SK-N-SH treated with all-trans-retinoic acid at 6 μM for 48 hours (cell line): Measurements from ENCODE around the gene TDRD3.

Experiments used
- ARNTL ChIP-seq: fragments of 450-650 bp; formaldehyde crosslinking; IDR thresholded peaks from 2 replicates; pipeline ENCODE4 v1.5.0; 2020; ENCODE audit warnings: low read depth, mild to moderate bottlenecking, moderate library complexity, borderline replicate concordance
- CSDC2 ChIP-seq: fragments of 250-450 bp; sonication (Bioruptor Pico); IDR thresholded peaks from 2 replicates; pipeline ENCODE4 v1.5.0; 2020; ENCODE audit warnings: mild to moderate bottlenecking, moderate library complexity
- ESRRG ChIP-seq: fragments of 250-450 bp; sonication (Bioruptor Pico); IDR thresholded peaks from 2 replicates; pipeline ENCODE4 v1.6.1; 2021; ENCODE audit warnings: mild to moderate bottlenecking
- ISL1 ChIP-seq: fragments of 250-450 bp; sonication (Bioruptor Pico); IDR thresholded peaks from 2 replicates; pipeline ENCODE4 v2.1.2; 2022; ENCODE audit warnings: mild to moderate bottlenecking, moderate library complexity
- PPARA ChIP-seq: fragments of 250-450 bp; sonication (Bioruptor Pico); IDR thresholded peaks from 2 replicates; pipeline ENCODE4 v1.5.0; 2020; ENCODE audit warnings: mild to moderate bottlenecking, borderline replicate concordance
- SNAI2 ChIP-seq: fragments of 250-450 bp; sonication (Bioruptor Pico); IDR thresholded peaks from 2 replicates; pipeline ENCODE4 v1.5.0; 2020; ENCODE audit warnings: mild to moderate bottlenecking, moderate library complexity
- TCF4 ChIP-seq: fragments of 250-450 bp; sonication (Bioruptor Pico); IDR thresholded peaks from 2 replicates; pipeline ENCODE4 v1.8.0; 2021; ENCODE audit warnings: mild to moderate bottlenecking, moderate library complexity, borderline replicate concordance
- TOX ChIP-seq: fragments of 250-450 bp; sonication (Bioruptor Pico); IDR thresholded peaks from 2 replicates; pipeline ENCODE4 v1.8.0; 2021; ENCODE audit warnings: mild to moderate bottlenecking, moderate library complexity, borderline replicate concordance
- ZFP3 ChIP-seq: fragments of 250-450 bp; sonication (Bioruptor Pico); IDR thresholded peaks from 2 replicates; pipeline ENCODE4 v1.5.0; 2020; ENCODE audit warnings: mild to moderate bottlenecking, moderate library complexity
- ZFP30 ChIP-seq: fragments of 450-650 bp; formaldehyde crosslinking; IDR thresholded peaks from 2 replicates; pipeline ENCODE4 v1.5.0; 2022; ENCODE audit warnings: mild to moderate bottlenecking, moderate library complexity
- TF ChIP-seq, protein P1 (sequence below): fragments of 250-450 bp; sonication (Bioruptor Pico); IDR thresholded peaks from 2 replicates; pipeline ENCODE4 v1.8.0; 2020; ENCODE audit warnings: mild to moderate bottlenecking, moderate library complexity, borderline replicate concordance
- TF ChIP-seq, protein P2 (sequence below): fragments of 250-450 bp; sonication (Bioruptor Pico); IDR thresholded peaks from 2 replicates; pipeline ENCODE4 v1.5.1; 2020; ENCODE audit warnings: low read depth, mild to moderate bottlenecking, moderate library complexity
- TF ChIP-seq, protein P3 (sequence below): fragments of 250-450 bp; sonication (Bioruptor Pico); IDR thresholded peaks from 2 replicates; pipeline ENCODE4 v1.5.0; 2020; ENCODE audit warnings: mild to moderate bottlenecking, moderate library complexity
- TF ChIP-seq, protein P4 (sequence below): fragments of 250-450 bp; sonication (Bioruptor Pico); IDR thresholded peaks from 2 replicates; pipeline ENCODE4 v1.8.0; 2021; ENCODE audit warnings: low read depth, mild to moderate bottlenecking, moderate library complexity, borderline replicate concordance

DNA sequence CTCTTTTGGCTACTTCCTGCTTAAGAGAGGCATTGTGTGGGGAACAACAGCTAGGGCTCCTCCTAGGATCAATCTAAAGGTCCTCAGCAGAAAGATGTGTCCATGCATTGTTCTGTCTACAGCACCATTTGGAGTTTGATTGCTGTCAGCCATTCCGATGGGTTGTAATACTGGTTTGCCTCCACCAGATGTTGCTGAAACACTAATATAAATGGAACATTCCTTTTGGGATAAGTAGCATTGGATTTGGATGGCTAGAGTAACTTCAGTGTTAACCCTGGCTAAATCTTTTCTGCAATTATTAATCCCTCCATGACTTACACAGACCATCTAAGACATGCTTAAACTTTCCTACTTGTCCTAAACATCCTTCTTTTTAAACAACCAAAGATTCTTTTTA lies 104.2 kb downstream of the TDRD3 start:
- TF ChIP-seq TOX (CRISPR knock-in tag) (no peak), ZFP30 (CRISPR knock-in tag) (no peak), ESRRG (CRISPR knock-in tag) (no peak), CSDC2 (CRISPR knock-in tag) (no peak), ZFP3 (CRISPR knock-in tag) (no peak), SNAI2 (no peak), ARNTL (CRISPR knock-in tag) (no peak), TCF4 (CRISPR knock-in tag) (no peak), ISL1 (CRISPR knock-in tag) (no peak), PPARA (CRISPR knock-in tag) (no peak)
- TF ChIP-seq, protein P1, sequence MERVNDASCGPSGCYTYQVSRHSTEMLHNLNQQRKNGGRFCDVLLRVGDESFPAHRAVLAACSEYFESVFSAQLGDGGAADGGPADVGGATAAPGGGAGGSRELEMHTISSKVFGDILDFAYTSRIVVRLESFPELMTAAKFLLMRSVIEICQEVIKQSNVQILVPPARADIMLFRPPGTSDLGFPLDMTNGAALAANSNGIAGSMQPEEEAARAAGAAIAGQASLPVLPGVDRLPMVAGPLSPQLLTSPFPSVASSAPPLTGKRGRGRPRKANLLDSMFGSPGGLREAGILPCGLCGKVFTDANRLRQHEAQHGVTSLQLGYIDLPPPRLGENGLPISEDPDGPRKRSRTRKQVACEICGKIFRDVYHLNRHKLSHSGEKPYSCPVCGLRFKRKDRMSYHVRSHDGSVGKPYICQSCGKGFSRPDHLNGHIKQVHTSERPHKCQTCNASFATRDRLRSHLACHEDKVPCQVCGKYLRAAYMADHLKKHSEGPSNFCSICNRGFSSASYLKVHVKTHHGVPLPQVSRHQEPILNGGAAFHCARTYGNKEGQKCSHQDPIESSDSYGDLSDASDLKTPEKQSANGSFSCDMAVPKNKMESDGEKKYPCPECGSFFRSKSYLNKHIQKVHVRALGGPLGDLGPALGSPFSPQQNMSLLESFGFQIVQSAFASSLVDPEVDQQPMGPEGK: no peak
- TF ChIP-seq, protein P2, sequence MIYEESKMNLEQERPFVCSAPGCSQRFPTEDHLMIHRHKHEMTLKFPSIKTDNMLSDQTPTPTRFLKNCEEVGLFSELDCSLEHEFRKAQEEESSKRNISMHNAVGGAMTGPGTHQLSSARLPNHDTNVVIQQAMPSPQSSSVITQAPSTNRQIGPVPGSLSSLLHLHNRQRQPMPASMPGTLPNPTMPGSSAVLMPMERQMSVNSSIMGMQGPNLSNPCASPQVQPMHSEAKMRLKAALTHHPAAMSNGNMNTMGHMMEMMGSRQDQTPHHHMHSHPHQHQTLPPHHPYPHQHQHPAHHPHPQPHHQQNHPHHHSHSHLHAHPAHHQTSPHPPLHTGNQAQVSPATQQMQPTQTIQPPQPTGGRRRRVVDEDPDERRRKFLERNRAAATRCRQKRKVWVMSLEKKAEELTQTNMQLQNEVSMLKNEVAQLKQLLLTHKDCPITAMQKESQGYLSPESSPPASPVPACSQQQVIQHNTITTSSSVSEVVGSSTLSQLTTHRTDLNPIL (CRISPR knock-in tag): no peak
- TF ChIP-seq, protein P3, sequence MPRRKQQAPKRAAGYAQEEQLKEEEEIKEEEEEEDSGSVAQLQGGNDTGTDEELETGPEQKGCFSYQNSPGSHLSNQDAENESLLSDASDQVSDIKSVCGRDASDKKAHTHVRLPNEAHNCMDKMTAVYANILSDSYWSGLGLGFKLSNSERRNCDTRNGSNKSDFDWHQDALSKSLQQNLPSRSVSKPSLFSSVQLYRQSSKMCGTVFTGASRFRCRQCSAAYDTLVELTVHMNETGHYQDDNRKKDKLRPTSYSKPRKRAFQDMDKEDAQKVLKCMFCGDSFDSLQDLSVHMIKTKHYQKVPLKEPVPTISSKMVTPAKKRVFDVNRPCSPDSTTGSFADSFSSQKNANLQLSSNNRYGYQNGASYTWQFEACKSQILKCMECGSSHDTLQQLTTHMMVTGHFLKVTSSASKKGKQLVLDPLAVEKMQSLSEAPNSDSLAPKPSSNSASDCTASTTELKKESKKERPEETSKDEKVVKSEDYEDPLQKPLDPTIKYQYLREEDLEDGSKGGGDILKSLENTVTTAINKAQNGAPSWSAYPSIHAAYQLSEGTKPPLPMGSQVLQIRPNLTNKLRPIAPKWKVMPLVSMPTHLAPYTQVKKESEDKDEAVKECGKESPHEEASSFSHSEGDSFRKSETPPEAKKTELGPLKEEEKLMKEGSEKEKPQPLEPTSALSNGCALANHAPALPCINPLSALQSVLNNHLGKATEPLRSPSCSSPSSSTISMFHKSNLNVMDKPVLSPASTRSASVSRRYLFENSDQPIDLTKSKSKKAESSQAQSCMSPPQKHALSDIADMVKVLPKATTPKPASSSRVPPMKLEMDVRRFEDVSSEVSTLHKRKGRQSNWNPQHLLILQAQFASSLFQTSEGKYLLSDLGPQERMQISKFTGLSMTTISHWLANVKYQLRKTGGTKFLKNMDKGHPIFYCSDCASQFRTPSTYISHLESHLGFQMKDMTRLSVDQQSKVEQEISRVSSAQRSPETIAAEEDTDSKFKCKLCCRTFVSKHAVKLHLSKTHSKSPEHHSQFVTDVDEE (CRISPR knock-in tag): no peak
- TF ChIP-seq, protein P4, sequence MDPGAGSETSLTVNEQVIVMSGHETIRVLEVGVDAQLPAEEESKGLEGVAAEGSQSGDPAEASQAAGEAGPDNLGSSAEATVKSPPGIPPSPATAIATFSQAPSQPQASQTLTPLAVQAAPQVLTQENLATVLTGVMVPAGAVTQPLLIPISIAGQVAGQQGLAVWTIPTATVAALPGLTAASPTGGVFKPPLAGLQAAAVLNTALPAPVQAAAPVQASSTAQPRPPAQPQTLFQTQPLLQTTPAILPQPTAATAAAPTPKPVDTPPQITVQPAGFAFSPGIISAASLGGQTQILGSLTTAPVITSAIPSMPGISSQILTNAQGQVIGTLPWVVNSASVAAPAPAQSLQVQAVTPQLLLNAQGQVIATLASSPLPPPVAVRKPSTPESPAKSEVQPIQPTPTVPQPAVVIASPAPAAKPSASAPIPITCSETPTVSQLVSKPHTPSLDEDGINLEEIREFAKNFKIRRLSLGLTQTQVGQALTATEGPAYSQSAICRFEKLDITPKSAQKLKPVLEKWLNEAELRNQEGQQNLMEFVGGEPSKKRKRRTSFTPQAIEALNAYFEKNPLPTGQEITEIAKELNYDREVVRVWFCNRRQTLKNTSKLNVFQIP (CRISPR knock-in tag): no peak
